ENCODE measurements around the gene DIAPH2.

GRCh38 chrX:96692890-96693289 lies 8.2 kb downstream of the DIAPH2 start:
- no peak for TF ChIP-seq CTCF (IDR thresholded peaks at IDR 0.05)
- TF ChIP-seq POLR2A (IDR thresholded peaks at IDR 0.05): no peak
- no peak for TF ChIP-seq EP300 (IDR thresholded peaks at IDR 0.05)

All from tibial nerve (tissue), 4 donors.